GM12878 (cell line): ENCODE results near the gene SLC15A4. TPM values are rescaled to one million over a fixed set of nuclear protein-coding genes. Genes with fewer than 3 reads are reported as not detected.

Source experiments
- ATF3 ChIP-seq: IDR thresholded peaks from 2 replicates; pipeline ENCODE4 v1.6.1; 2011; ENCODE audit warnings: low read depth, mild to moderate bottlenecking, low read length, moderate library complexity, borderline replicate concordance; ENCODE audit errors: extremely low read depth
- BACH1 ChIP-seq: fragments of 450-650 bp; IDR thresholded peaks from 2 replicates; pipeline ENCODE4 v1.6.1; 2017; ENCODE audit warnings: mild to moderate bottlenecking, borderline replicate concordance
- EP300 ChIP-seq, 2 experiments: fragments of 150-350 bp in 1 of 2; IDR thresholded peaks; 2 replicates each; pipeline ENCODE4 v1.6.1; 2011 to 2012; ENCODE audit warnings: low read depth in 2 of 2, low read length in 2 of 2, borderline replicate concordance in 1 of 2, improper control_type of control experiment in 1 of 2, inconsistent platforms in 1 of 2; ENCODE audit not compliant: control insufficient read depth in 1 of 2
- MEF2B ChIP-seq: fragments of 450-650 bp; IDR thresholded peaks from 2 replicates; pipeline ENCODE4 v1.6.1; 2018; ENCODE audit warnings: mild to moderate bottlenecking, moderate library complexity; ENCODE audit not compliant: partially characterized antibody, poor library complexity, severe bottlenecking
- MYB ChIP-seq: fragments of 150-350 bp; IDR thresholded peaks from 2 replicates; pipeline ENCODE4 v1.6.1; 2014; ENCODE audit warnings: mild to moderate bottlenecking, low read depth, low read length, borderline replicate concordance
- POLR2A ChIP-seq: IDR thresholded peaks from 2 replicates; pipeline ENCODE4 v1.6.1; 2011; ENCODE audit warnings: low read depth, mild to moderate bottlenecking, low read length
- PRDM15 ChIP-seq: fragments of 450-650 bp; formaldehyde crosslinking; IDR thresholded peaks from 2 replicates; pipeline ENCODE4 v1.4.0; 2020; ENCODE audit warnings: mild to moderate bottlenecking, moderate library complexity
- RCOR1 ChIP-seq: conservative IDR thresholded peaks from 2 replicates; pipeline ENCODE4 v1.6.1; 2012; ENCODE audit warnings: low read depth, low read length, improper control_type of control experiment
- SIX5 ChIP-seq: IDR thresholded peaks from 2 replicates; pipeline ENCODE4 v1.6.1; 2011; ENCODE audit warnings: mild to moderate bottlenecking, low read depth, low read length, moderate library complexity; ENCODE audit not compliant: severe bottlenecking
- SMAD1 ChIP-seq: fragments of 450-650 bp; IDR thresholded peaks from 2 replicates; pipeline ENCODE4 v1.6.1; 2018; ENCODE audit warnings: mild to moderate bottlenecking, low read depth; ENCODE audit not compliant: partially characterized antibody
- SREBF1 ChIP-seq: IDR thresholded peaks from 2 replicates; pipeline ENCODE4 v1.6.1; 2012; ENCODE audit warnings: mild to moderate bottlenecking, low read length
- STAT3 ChIP-seq: IDR thresholded peaks from 2 replicates; pipeline ENCODE4 v1.6.1; 2011; ENCODE audit warnings: low read depth, low read length, improper control_type of control experiment
- ZNF592 ChIP-seq: fragments of 450-650 bp; IDR thresholded peaks from 2 replicates; pipeline ENCODE4 v1.6.1; 2017; ENCODE audit warnings: mild to moderate bottlenecking, moderate library complexity
- polyA plus RNA-seq, 11 experiments: library from polyadenylated mRNA; depleted of rRNA in 4 of 11; unstranded in 6 of 11; stranded (reverse) in 5 of 11; fragments of >200 nt; fragmentation: Nextera tagmentation in 4 of 11; fragmentation: Illumina TruSeq in 1 of 11; extraction: Ambion mirVana in 4 of 11; extraction: Trizol in 1 of 11; gene quantifications; 1 replicate in 1 of 11; 2 replicates in 10 of 11; pipeline versions ENCODE4 v1.2.1 to v1.2.3, GENCODE V29; 2011 to 2016; ENCODE audit warnings: inconsistent platforms in 2 of 11, missing spikeins in 2 of 11, low read depth in 1 of 11
- total RNA-seq, 4 experiments: library from RNA; depleted of rRNA in 3 of 4; stranded (reverse); fragments of >200 nt in 3 of 4; fragmentation: Illumina TruSeq in 1 of 4; extraction: Trizol in 1 of 4; gene quantifications; 2 replicates each; pipeline versions ENCODE4 v1.2.1 to v1.2.3, GENCODE V29; 2013 to 2021
- TF ChIP-seq, protein P1 (sequence below): fragments of 450-650 bp; IDR thresholded peaks from 2 replicates; pipeline ENCODE4 v1.6.1; 2018; ENCODE audit warnings: mild to moderate bottlenecking, low read depth, moderate library complexity; ENCODE audit not compliant: partially characterized antibody
- TF ChIP-seq, protein P2 (sequence below): fragments of 450-650 bp; IDR thresholded peaks from 2 replicates; pipeline ENCODE4 v1.6.1; 2017; ENCODE audit warnings: low read depth, mild to moderate bottlenecking, moderate library complexity

SLC15A4 gene
- total and polyA plus RNA-seq, 10 of the 15 experiments (the other 5 are each of a cell fraction or from before 2014, with no cell fraction given) = 12.7 to 257 (median 36.6) TPM

- TF ChIP-seq ATF3 = no peak
- peak; percentile 19; the same call in 1 of the 2 replicates for TF ChIP-seq ZNF592
- no peak for TF ChIP-seq POLR2A
- TF ChIP-seq, protein P1, sequence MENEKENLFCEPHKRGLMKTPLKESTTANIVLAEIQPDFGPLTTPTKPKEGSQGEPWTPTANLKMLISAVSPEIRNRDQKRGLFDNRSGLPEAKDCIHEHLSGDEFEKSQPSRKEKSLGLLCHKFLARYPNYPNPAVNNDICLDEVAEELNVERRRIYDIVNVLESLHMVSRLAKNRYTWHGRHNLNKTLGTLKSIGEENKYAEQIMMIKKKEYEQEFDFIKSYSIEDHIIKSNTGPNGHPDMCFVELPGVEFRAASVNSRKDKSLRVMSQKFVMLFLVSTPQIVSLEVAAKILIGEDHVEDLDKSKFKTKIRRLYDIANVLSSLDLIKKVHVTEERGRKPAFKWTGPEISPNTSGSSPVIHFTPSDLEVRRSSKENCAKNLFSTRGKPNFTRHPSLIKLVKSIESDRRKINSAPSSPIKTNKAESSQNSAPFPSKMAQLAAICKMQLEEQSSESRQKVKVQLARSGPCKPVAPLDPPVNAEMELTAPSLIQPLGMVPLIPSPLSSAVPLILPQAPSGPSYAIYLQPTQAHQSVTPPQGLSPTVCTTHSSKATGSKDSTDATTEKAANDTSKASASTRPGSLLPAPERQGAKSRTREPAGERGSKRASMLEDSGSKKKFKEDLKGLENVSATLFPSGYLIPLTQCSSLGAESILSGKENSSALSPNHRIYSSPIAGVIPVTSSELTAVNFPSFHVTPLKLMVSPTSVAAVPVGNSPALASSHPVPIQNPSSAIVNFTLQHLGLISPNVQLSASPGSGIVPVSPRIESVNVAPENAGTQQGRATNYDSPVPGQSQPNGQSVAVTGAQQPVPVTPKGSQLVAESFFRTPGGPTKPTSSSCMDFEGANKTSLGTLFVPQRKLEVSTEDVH = no peak
- peak; percentile 78 for TF ChIP-seq MEF2B
- TF ChIP-seq EP300 (IDR thresholded peaks at IDR 0.05; ENCODE audit: borderline replicate concordance in 1 of 2, control insufficient read depth in 1 of 2, low read depth in 2 of 2, low read length in 2 of 2) = no peak
- no peak for TF ChIP-seq RCOR1
- no peak for TF ChIP-seq PRDM15 (CRISPR knock-in tag)
- TF ChIP-seq SREBF1 = 0 out of 2 replicates have a peak, but pooled peaks have one; percentile 30
- TF ChIP-seq MYB = no peak
- no peak for TF ChIP-seq SMAD1
- TF ChIP-seq, protein P2, sequence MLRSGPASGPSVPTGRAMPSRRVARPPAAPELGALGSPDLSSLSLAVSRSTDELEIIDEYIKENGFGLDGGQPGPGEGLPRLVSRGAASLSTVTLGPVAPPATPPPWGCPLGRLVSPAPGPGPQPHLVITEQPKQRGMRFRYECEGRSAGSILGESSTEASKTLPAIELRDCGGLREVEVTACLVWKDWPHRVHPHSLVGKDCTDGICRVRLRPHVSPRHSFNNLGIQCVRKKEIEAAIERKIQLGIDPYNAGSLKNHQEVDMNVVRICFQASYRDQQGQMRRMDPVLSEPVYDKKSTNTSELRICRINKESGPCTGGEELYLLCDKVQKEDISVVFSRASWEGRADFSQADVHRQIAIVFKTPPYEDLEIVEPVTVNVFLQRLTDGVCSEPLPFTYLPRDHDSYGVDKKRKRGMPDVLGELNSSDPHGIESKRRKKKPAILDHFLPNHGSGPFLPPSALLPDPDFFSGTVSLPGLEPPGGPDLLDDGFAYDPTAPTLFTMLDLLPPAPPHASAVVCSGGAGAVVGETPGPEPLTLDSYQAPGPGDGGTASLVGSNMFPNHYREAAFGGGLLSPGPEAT = no peak
- TF ChIP-seq STAT3 = no peak
- 0 out of 2 replicates have a peak, but pooled peaks have one; percentile 5 for TF ChIP-seq BACH1
- TF ChIP-seq SIX5 = no peak
Measured at GRCh38 chr12:128815779-128816642, 7.7 kb downstream of the SLC15A4 start (continued).
